PC-9 (cell line): ENCODE measurements around the gene DPH5.

Experiments
- EZH2 ChIP-seq: fragments of 200-600 bp; sonication (generic); IDR thresholded peaks from 2 replicates; pipeline ENCODE4 v1.8.0; 2017; ENCODE audit warnings: antibody characterized with exemption, low read depth
- TF ChIP-seq, protein P1 (sequence below): fragments of 200-600 bp; sonication (generic); conservative IDR thresholded peaks from 2 replicates; pipeline ENCODE4 v1.6.1; 2017; ENCODE audit warnings: mixed run types, antibody characterized with exemption, mild to moderate bottlenecking, moderate library complexity

GRCh38 chr1:101051688-101052638 lies 26.4 kb upstream of the DPH5 start:
- TF ChIP-seq, protein P1, sequence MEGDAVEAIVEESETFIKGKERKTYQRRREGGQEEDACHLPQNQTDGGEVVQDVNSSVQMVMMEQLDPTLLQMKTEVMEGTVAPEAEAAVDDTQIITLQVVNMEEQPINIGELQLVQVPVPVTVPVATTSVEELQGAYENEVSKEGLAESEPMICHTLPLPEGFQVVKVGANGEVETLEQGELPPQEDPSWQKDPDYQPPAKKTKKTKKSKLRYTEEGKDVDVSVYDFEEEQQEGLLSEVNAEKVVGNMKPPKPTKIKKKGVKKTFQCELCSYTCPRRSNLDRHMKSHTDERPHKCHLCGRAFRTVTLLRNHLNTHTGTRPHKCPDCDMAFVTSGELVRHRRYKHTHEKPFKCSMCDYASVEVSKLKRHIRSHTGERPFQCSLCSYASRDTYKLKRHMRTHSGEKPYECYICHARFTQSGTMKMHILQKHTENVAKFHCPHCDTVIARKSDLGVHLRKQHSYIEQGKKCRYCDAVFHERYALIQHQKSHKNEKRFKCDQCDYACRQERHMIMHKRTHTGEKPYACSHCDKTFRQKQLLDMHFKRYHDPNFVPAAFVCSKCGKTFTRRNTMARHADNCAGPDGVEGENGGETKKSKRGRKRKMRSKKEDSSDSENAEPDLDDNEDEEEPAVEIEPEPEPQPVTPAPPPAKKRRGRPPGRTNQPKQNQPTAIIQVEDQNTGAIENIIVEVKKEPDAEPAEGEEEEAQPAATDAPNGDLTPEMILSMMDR = no peak
- TF ChIP-seq EZH2 = no peak
